ENCODE data around the gene NPAS3. TPM values are rescaled to one million over a fixed set of nuclear protein-coding genes. Genes with fewer than 3 reads are reported as not detected.

NPAS3 gene
- total RNA-seq, 1 donor from 2014 or later: not detected

GRCh38 chr14:33413381-33413780, 474.7 kb downstream of the NPAS3 start:
- H3K9me3 Mint-ChIP-seq: no peaks in the 10 kb centered on the region
- no peaks in the 10 kb centered on the region for H3K36me3 Mint-ChIP-seq (ENCODE audit: low read depth)
- no peak overlapping the region for H3K4me3 Mint-ChIP-seq
- intact Hi-C loops (cut with micrococcal nuclease): no loop called here
- no peaks in the 10 kb centered on the region for H3K4me1 Mint-ChIP-seq
- H3K27ac Mint-ChIP-seq: no peak overlapping the region
- peaks cover 8% of the 10 kb centered on the region for H3K27me3 Mint-ChIP-seq
- no peak for DNase-seq

GRCh38 chr14:33414041-33414440, 475.4 kb downstream of the NPAS3 start:
- intact Hi-C loops (cut with micrococcal nuclease): no loop called here
- no peak for DNase-seq
- Mint-ChIP-seq H3K4me3 (no peak overlapping the region), H3K9me3 (no peaks in the 10 kb centered on the region), H3K27me3 (peaks cover 8% of the 10 kb centered on the region), H3K27ac (no peak overlapping the region), H3K36me3 (ENCODE audit: low read depth) (no peaks in the 10 kb centered on the region), H3K4me1 (no peaks in the 10 kb centered on the region)

GRCh38 chr14:33420051-33420627, 481.5 kb downstream of the NPAS3 start:
- H3K36me3 Mint-ChIP-seq (ENCODE audit: low read depth): no peaks in the 10 kb centered on the region
- intact Hi-C loops (cut with micrococcal nuclease): no loop called here
- no peaks in the 10 kb centered on the region for H3K9me3 Mint-ChIP-seq
- no peak for DNase-seq
- H3K4me3 Mint-ChIP-seq: no peak overlapping the region
- no peaks in the 10 kb centered on the region for H3K4me1 Mint-ChIP-seq
- no peak overlapping the region for H3K27ac Mint-ChIP-seq
- peaks cover 3% of the 10 kb centered on the region for H3K27me3 Mint-ChIP-seq

DNA sequence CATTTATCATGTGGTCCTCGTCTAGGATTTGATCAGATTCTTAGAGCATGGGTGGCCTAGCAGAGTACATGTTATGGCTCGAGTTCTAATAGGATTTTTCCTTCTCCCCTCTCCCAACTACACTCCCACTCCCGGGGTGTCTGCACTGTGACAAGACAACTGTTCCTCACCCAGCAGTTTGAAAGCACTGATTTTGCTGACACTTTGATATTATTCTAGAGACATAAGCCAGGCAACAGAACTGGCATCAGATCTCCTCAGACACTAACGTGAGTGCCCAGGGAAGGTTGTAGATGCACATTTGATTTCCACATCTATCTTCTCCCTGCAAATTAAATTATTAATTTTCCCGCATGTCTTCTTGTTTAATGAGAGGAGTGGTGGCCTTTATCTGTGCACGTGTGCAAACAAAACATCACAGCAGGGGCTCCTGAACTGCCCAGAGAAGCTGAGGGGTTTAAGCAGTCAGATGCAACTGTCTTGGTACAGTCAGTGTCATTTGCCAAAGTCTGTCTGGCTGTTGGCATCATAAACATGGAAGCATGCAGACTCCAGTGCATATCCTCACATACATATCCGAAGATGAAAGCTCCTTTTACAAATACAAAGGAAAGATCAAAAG, 491.8 kb downstream of the NPAS3 start:
- no peak overlapping the region for H3K27ac Mint-ChIP-seq
- intact Hi-C loops (cut with micrococcal nuclease): loop anchor here (5.0 to 10.0 kb wide), 2 partner anchors 856 to 892 kb away; no protein-coding TSS in a partner anchor
- no peaks in the 10 kb centered on the region for H3K4me1 Mint-ChIP-seq
- no peaks in the 10 kb centered on the region for H3K36me3 Mint-ChIP-seq (ENCODE audit: low read depth)
- no peaks in the 10 kb centered on the region for H3K27me3 Mint-ChIP-seq
- peaks cover 3% of the 10 kb centered on the region for H3K9me3 Mint-ChIP-seq
- DNase-seq: no peak
- H3K4me3 Mint-ChIP-seq: no peak overlapping the region

DNA sequence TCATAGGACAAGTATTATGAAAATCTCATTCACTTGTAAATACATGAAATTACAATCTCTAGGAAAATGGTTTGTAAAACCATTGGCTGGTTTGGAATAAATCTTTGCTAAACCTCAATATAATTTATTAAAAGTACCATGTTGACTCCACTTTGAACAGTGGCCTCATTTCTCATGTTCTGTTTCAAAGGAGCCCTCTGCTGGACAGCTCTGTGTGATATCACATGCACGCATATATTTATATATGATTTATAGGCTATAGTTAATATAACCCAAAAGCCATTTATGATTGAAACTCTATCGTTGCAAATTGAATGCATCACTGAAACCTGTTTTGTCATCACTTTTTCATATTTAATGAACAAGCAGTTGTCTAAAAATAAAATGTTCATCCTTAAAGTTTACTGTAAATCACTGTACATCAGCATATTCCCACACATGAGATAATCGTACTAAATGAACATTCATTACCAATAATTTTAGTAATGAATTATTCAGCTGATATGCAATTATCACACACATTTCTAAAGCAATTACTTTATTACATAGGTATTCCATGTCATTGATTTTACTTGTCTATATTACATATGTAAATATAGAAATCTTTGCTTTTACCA, 493.8 kb downstream of the NPAS3 start:
- Mint-ChIP-seq H3K36me3 (ENCODE audit: low read depth) (no peaks in the 10 kb centered on the region), H3K27ac (no peak overlapping the region), H3K4me1 (peaks cover 9% of the 10 kb centered on the region), H3K4me3 (no peak overlapping the region), H3K27me3 (no peaks in the 10 kb centered on the region), H3K9me3 (peaks cover 3% of the 10 kb centered on the region)
- DNase-seq: no peak
- intact Hi-C loops (cut with micrococcal nuclease): loop anchor here (5.0 to 10.0 kb wide), 2 partner anchors 858 to 890 kb away; no protein-coding TSS in a partner anchor

DNA sequence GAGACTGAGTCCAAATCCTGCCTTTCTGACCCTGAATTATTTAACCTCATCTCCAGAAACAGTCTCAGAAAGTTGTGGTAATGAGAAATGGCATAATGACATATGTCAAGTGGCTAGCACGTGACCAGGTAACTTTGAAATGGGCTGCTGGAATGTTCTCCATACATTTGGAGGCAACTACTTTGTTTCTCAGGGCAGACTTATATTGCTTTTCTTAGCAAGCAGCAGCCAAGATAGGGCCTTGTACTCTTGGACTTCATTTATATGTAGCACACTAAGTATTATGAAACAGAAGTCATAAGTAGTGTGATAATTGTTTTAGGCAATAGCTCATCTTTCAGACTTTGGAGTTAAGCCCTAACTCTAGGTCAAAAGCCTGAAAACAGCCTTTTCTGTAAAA, 494.7 kb downstream of the NPAS3 start:
- Mint-ChIP-seq H3K4me1 (peaks cover 9% of the 10 kb centered on the region), H3K36me3 (ENCODE audit: low read depth) (no peaks in the 10 kb centered on the region), H3K9me3 (peaks cover 6% of the 10 kb centered on the region), H3K27me3 (no peaks in the 10 kb centered on the region), H3K4me3 (no peak overlapping the region), H3K27ac (no peak overlapping the region)
- no peak for DNase-seq
- intact Hi-C loops (cut with micrococcal nuclease): loop anchor here (5.0 to 10.0 kb wide), 2 partner anchors 859 to 889 kb away; no protein-coding TSS in a partner anchor

GRCh38 chr14:33435911-33436689, 497.4 kb downstream of the NPAS3 start:
- intact Hi-C loops (cut with micrococcal nuclease): loop anchor here (10.0 kb wide), 1 partner anchor 861 kb away; no protein-coding TSS in a partner anchor
- peaks cover 9% of the 10 kb centered on the region for H3K4me1 Mint-ChIP-seq
- H3K27ac Mint-ChIP-seq: no peak overlapping the region
- H3K9me3 Mint-ChIP-seq: peaks cover 6% of the 10 kb centered on the region
- H3K4me3 Mint-ChIP-seq: no peak overlapping the region
- H3K27me3 Mint-ChIP-seq: no peaks in the 10 kb centered on the region
- DNase-seq: no peak
- H3K36me3 Mint-ChIP-seq (ENCODE audit: low read depth): no peaks in the 10 kb centered on the region

DNA sequence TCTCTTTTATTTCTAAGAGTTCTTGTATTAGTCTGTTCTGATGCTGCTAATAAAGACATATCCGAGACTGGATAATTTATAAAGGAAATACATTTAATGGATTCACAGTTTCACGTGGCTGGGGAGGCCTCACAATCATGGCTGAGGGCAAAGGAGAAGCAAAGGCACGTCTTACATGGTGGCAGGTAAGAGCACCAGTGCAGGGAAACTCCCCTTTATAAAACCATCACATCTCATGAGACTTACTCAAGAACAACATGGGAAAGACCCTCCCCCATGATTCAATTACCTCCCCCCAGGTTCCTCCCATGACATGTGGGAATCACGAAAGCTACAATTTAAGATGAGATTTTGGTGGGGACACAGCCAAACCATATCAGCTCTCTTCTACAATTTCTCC, 503.0 kb downstream of the NPAS3 start:
- Mint-ChIP-seq H3K27ac (no peak overlapping the region), H3K27me3 (no peaks in the 10 kb centered on the region), H3K9me3 (peaks cover 3% of the 10 kb centered on the region), H3K36me3 (ENCODE audit: low read depth) (no peaks in the 10 kb centered on the region), H3K4me1 (no peaks in the 10 kb centered on the region), H3K4me3 (no peak overlapping the region)
- no peak for DNase-seq
- intact Hi-C loops (cut with micrococcal nuclease): no loop called here

- H3K9me3 Mint-ChIP-seq: no peaks in the 10 kb centered on the region
- H3K36me3 Mint-ChIP-seq (ENCODE audit: low read depth): no peaks in the 10 kb centered on the region
- intact Hi-C loops (cut with micrococcal nuclease): no loop called here
- no peak overlapping the region for H3K4me3 Mint-ChIP-seq
- no peaks in the 10 kb centered on the region for H3K4me1 Mint-ChIP-seq
- H3K27me3 Mint-ChIP-seq: no peaks in the 10 kb centered on the region
- DNase-seq: no peak
- no peak overlapping the region for H3K27ac Mint-ChIP-seq
Measured at GRCh38 chr14:33444136-33444535, 505.5 kb downstream of the NPAS3 start.

DNA sequence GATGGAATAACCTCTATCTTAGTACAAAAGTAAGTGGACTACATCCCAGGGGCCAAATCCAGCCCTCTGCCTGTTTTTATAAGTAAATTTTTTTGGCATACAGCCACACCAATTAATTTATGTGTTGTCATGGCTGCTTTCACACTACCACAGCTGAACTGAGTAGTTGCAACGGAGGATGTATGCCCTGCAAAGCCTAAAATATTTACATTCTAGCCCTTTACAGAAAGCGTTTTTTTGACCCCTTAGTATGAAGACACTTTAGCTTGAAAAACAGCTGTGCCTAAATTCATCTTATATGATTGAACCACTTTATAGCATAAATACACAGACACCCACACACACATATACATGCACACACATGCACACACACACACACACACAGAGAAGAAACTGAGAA, 510.6 kb downstream of the NPAS3 start:
- no peaks in the 10 kb centered on the region for H3K27me3 Mint-ChIP-seq
- no peaks in the 10 kb centered on the region for H3K36me3 Mint-ChIP-seq (ENCODE audit: low read depth)
- intact Hi-C loops (cut with micrococcal nuclease): no loop called here
- no peak for DNase-seq
- peaks cover under 1% of the 10 kb centered on the region for H3K9me3 Mint-ChIP-seq
- no peak overlapping the region for H3K27ac Mint-ChIP-seq
- peaks cover under 1% of the 10 kb centered on the region for H3K4me1 Mint-ChIP-seq
- H3K4me3 Mint-ChIP-seq: no peak overlapping the region

GRCh38 chr14:33449703-33450395, 511.2 kb downstream of the NPAS3 start:
- H3K4me3 Mint-ChIP-seq: no peak overlapping the region
- no peak overlapping the region for H3K27ac Mint-ChIP-seq
- peaks cover 6% of the 10 kb centered on the region for H3K9me3 Mint-ChIP-seq
- H3K36me3 Mint-ChIP-seq (ENCODE audit: low read depth): no peaks in the 10 kb centered on the region
- DNase-seq: no peak
- no peaks in the 10 kb centered on the region for H3K27me3 Mint-ChIP-seq
- intact Hi-C loops (cut with micrococcal nuclease): no loop called here
- H3K4me1 Mint-ChIP-seq: peaks cover 3% of the 10 kb centered on the region

DNA sequence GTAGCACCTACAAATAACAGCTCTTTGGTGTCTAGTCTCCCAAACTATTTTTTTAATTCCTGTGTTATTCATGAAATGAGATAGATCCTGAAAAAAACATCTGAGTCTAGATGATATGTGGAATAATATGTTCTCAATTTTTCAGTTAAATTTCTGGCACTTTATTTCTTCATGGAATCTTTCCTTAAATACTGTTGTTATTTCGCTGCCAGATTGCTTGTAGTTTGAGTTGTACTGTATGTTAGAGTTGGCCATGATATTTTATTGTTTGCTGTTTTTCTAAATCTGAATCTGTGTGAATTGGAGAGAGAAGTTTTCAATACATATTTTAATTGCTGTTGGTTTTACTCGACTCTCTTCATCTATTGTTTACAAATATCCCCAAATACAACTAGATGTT, 511.7 kb downstream of the NPAS3 start:
- peaks cover 5% of the 10 kb centered on the region for H3K4me1 Mint-ChIP-seq
- no peaks in the 10 kb centered on the region for H3K36me3 Mint-ChIP-seq (ENCODE audit: low read depth)
- H3K27me3 Mint-ChIP-seq: no peaks in the 10 kb centered on the region
- peaks cover 6% of the 10 kb centered on the region for H3K9me3 Mint-ChIP-seq
- intact Hi-C loops (cut with micrococcal nuclease): no loop called here
- DNase-seq: no peak
- H3K27ac Mint-ChIP-seq: no peak overlapping the region
- H3K4me3 Mint-ChIP-seq: no peak overlapping the region

GRCh38 chr14:33451211-33451610, 512.5 kb downstream of the NPAS3 start:
- Mint-ChIP-seq H3K36me3 (ENCODE audit: low read depth) (no peaks in the 10 kb centered on the region), H3K4me3 (no peak overlapping the region), H3K27me3 (no peaks in the 10 kb centered on the region)

More at GRCh38 chr14:33451211-33451610, 512.5 kb downstream of the NPAS3 start:
- peaks cover 9% of the 10 kb centered on the region for H3K9me3 Mint-ChIP-seq
- no peak for DNase-seq
- H3K4me1 Mint-ChIP-seq: peaks cover 5% of the 10 kb centered on the region
- no peak overlapping the region for H3K27ac Mint-ChIP-seq
- intact Hi-C loops (cut with micrococcal nuclease): no loop called here
